Tibial artery (tissue), 4 donors: ENCODE results near the gene TOX2.
A peak's percentile ranks its signal among the peaks of the same experiment; 100 is the strongest.

Source experiments
- DNase-seq, 2 donors: peaks; one replicate each; pipeline ENCODE4 v3.0.0-alpha.2; 2019
- H3K27ac ChIP-seq, 2 donors: fragments of 200-600 bp; sonication (generic) in 1 of 2; 1 replicate in 1 of 2; 2 replicates in 1 of 2; pipeline ENCODE4 v1.5.1; 2018 to 2019; ENCODE audit warnings: mild to moderate bottlenecking in 1 of 2
- H3K27me3 ChIP-seq, 2 donors: fragments of 200-600 bp; sonication (generic) in 1 of 2; one replicate each; pipeline versions ENCODE4 v1.5.1 to v1.6.0; 2016 to 2019
- H3K36me3 ChIP-seq, 3 donors: fragments of 200-600 bp; sonication (generic) in 2 of 3; one replicate each; pipeline ENCODE4 v1.5.1; 2016 to 2019; ENCODE audit warnings: mild to moderate bottlenecking in 2 of 3
- H3K4me1 ChIP-seq, 4 donors: fragments of 200-600 bp; sonication (generic) in 2 of 4; 1 replicate in 3 of 4; 2 replicates in 1 of 4; pipeline ENCODE4 v1.5.1; 2016 to 2019
- H3K4me3 ChIP-seq, 2 donors: fragments of 200-600 bp; sonication (generic) in 1 of 2; 1 replicate in 1 of 2; 2 replicates in 1 of 2; pipeline ENCODE4 v1.5.1; 2018 to 2019; ENCODE audit warnings: mild to moderate bottlenecking in 2 of 2
- H3K9me3 ChIP-seq, 3 donors: fragments of 200-600 bp; sonication (generic) in 1 of 3; one replicate each; pipeline ENCODE4 v1.5.1; 2016 to 2019
- CTCF ChIP-seq, 2 experiments: fragments of 200-600 bp in 1 of 2; fragments of 450-650 bp in 1 of 2; IDR thresholded peaks; one replicate each; pipeline ENCODE4 v1.5.1; 2017 to 2019; ENCODE audit warnings: antibody characterized with exemption in 2 of 2, mild to moderate bottlenecking in 1 of 2, moderate library complexity in 1 of 2
- intact Hi-C: fragments of 100-400 bp; cut with DNase I; formaldehyde crosslinking; loops from one replicate; pipeline ENCODE4 v1.15.0; 2023; ENCODE audit warnings: low total_unique reads

Gene TOX2

GRCh38 chr20:43909720-43910119 is 4.9 kb upstream of the TOX2 start:
- peaks cover 6 to 30% (median 24%) of the 10 kb centered on the region in 3 donors for H3K9me3 ChIP-seq
- H3K36me3 ChIP-seq = no peaks in the 10 kb centered on the region
- peaks cover 0 to 3% (median 0%) of the 10 kb centered on the region in 4 donors for H3K4me1 ChIP-seq
- H3K27me3 ChIP-seq = peaks cover 0 to 14% of the 10 kb centered on the region in 2 donors
- no peak for DNase-seq
- H3K4me3 ChIP-seq = no peak overlapping the region
- TF ChIP-seq CTCF (IDR thresholded peaks at IDR 0.05) = no peak
- H3K27ac ChIP-seq = no peak overlapping the region
- intact Hi-C loops = no loop called here

- peaks cover 6 to 30% (median 24%) of the 10 kb centered on the region in 3 donors for H3K9me3 ChIP-seq
- no peak for TF ChIP-seq CTCF (IDR thresholded peaks at IDR 0.05)
- H3K27ac ChIP-seq = no peak overlapping the region
- no peaks in the 10 kb centered on the region for H3K36me3 ChIP-seq
- H3K4me3 ChIP-seq = no peak overlapping the region
- intact Hi-C loops = no loop called here
- peaks cover 0 to 9% (median 4%) of the 10 kb centered on the region in 4 donors for H3K4me1 ChIP-seq
- no peak for DNase-seq
- peaks cover 0 to 22% of the 10 kb centered on the region in 2 donors for H3K27me3 ChIP-seq
These were observed 4.1 kb upstream of the TOX2 start for GRCh38 chr20:43910564-43910963.

GRCh38 chr20:43911066-43911465 is 3.6 kb upstream of the TOX2 start:
- Histone ChIP-seq H3K4me3 (no peak overlapping the region), H3K27me3 (peaks cover 0 to 27% of the 10 kb centered on the region in 2 donors), H3K9me3 (peaks cover 6 to 30% (median 24%) of the 10 kb centered on the region in 3 donors), H3K27ac (no peak overlapping the region), H3K4me1 (peaks cover 0 to 14% (median 6%) of the 10 kb centered on the region in 4 donors), H3K36me3 (no peaks in the 10 kb centered on the region)
- no peak for TF ChIP-seq CTCF (IDR thresholded peaks at IDR 0.05)
- no peak for DNase-seq
- intact Hi-C loops = no loop called here

- no peak overlapping the region for H3K27ac ChIP-seq
- intact Hi-C loops = no loop called here
- H3K9me3 ChIP-seq = peaks cover 6 to 27% (median 21%) of the 10 kb centered on the region in 3 donors
- TF ChIP-seq CTCF (IDR thresholded peaks at IDR 0.05) = no peak
- DNase-seq = no peak
- H3K4me1 ChIP-seq = peaks cover 0 to 18% (median 9%) of the 10 kb centered on the region in 4 donors
- H3K36me3 ChIP-seq = no peaks in the 10 kb centered on the region
- no peak overlapping the region for H3K4me3 ChIP-seq
- peaks cover 0 to 49% of the 10 kb centered on the region in 2 donors for H3K27me3 ChIP-seq
These were observed 1.2 kb upstream of the TOX2 start for GRCh38 chr20:43913291-43914025.

- TF ChIP-seq CTCF (IDR thresholded peaks at IDR 0.05) = no peak
- DNase-seq = peak in 1 of 2 donors; percentile 63
- intact Hi-C loops = no loop called here
- peaks cover 6 to 21% (median 19%) of the 10 kb centered on the region in 3 donors for H3K9me3 ChIP-seq
- peaks cover 0 to 18% (median 9%) of the 10 kb centered on the region in 4 donors for H3K4me1 ChIP-seq
- H3K4me3 ChIP-seq = peak overlapping the region; percentile 34 to 44
- no peaks in the 10 kb centered on the region for H3K36me3 ChIP-seq
- no peak overlapping the region for H3K27ac ChIP-seq
- H3K27me3 ChIP-seq = peaks cover 0 to 49% of the 10 kb centered on the region in 2 donors
These were observed 790 bp downstream of the TOX2 start for GRCh38 chr20:43915211-43916072.
